Effector memory CD4-positive, alpha-beta T cell (primary cell): ENCODE data around the gene NIFK.
"Not testable (repeated sequence)": the region's sequence is repeated elsewhere in the genome, so short reads cannot be mapped to it uniquely, and the experiment has no call there.

Experiments
- DNase-seq, 3 donors: peaks; one replicate each; pipeline ENCODE4 v3.0.0-alpha.2; 2020
- H3K27ac ChIP-seq: 2 replicates; pipeline ENCODE4 v1.7.0; 2013; ENCODE audit warnings: mild to moderate bottlenecking, low read length, moderate library complexity; ENCODE audit not compliant: insufficient read depth, poor library complexity, severe bottlenecking
- H3K27me3 ChIP-seq: replicated peaks from 2 replicates; pipeline ENCODE4 v1.7.0; 2013; ENCODE audit warnings: mild to moderate bottlenecking, low read length; ENCODE audit not compliant: insufficient read depth, control insufficient read depth, poor library complexity, severe bottlenecking
- H3K36me3 ChIP-seq: 2 replicates; pipeline ENCODE4 v1.7.0; 2013; ENCODE audit warnings: mild to moderate bottlenecking, low read length, moderate library complexity; ENCODE audit not compliant: control insufficient read depth, insufficient read depth
- H3K4me1 ChIP-seq: 2 replicates; pipeline ENCODE4 v1.7.0; 2013; ENCODE audit warnings: low read length, mild to moderate bottlenecking; ENCODE audit not compliant: control insufficient read depth, insufficient read depth, poor library complexity, severe bottlenecking
- H3K4me3 ChIP-seq: 2 replicates; pipeline ENCODE4 v1.7.0; 2013; ENCODE audit warnings: low read length, low read depth, mild to moderate bottlenecking; ENCODE audit not compliant: insufficient read depth, poor library complexity, severe bottlenecking
- H3K9me3 ChIP-seq: 2 replicates; pipeline ENCODE4 v1.7.0; 2013; ENCODE audit warnings: mild to moderate bottlenecking, low read length, moderate library complexity; ENCODE audit not compliant: control insufficient read depth

The NIFK gene

GRCh38 chr2:121697108-121697631 lies 39.5 kb downstream of the NIFK start:
- Histone ChIP-seq H3K27ac (no peak overlapping the region), H3K4me1 (peaks cover 20% of the 10 kb centered on the region), H3K27me3 (no peaks in the 10 kb centered on the region), H3K36me3 (no peaks in the 10 kb centered on the region), H3K9me3 (no peaks in the 10 kb centered on the region), H3K4me3 (no peak overlapping the region)
- no peak for DNase-seq

DNA sequence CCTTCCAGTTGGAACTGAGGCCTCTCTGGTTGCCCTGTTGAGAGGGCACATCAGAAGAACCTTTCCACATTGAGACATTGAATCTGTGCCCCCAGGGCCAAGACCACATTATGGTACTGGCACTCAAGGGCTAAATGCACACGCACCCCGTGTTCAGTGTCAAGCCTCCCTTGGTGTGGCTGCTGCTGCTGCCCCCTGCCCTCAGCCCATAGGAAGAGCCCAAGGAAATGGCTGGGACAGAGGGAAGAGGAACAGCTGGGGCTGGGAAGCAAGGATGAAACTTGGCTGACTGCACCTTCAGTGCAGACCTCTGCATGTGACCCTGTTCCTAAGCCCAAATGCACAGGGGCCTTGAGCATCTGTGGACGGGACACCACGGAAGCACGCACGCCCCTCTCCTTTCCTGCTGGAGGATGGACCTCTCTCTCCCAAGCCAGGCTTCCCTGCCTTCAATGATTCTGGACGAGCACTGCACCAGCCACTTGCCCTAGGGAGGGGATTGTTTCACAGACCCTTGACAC lies 40.2 kb downstream of the NIFK start:
- H3K27ac ChIP-seq = no peak overlapping the region
- no peaks in the 10 kb centered on the region for H3K9me3 ChIP-seq
- no peaks in the 10 kb centered on the region for H3K27me3 ChIP-seq
- no peak overlapping the region for H3K4me3 ChIP-seq
- H3K4me1 ChIP-seq = peaks cover 20% of the 10 kb centered on the region
- no peak for DNase-seq
- H3K36me3 ChIP-seq = no peaks in the 10 kb centered on the region

GRCh38 chr2:121695171-121695451 lies 41.6 kb downstream of the NIFK start:
- Histone ChIP-seq H3K27ac (no peak overlapping the region), H3K27me3 (no peaks in the 10 kb centered on the region), H3K9me3 (no peaks in the 10 kb centered on the region), H3K36me3 (no peaks in the 10 kb centered on the region), H3K4me3 (no peak overlapping the region), H3K4me1 (peaks cover 13% of the 10 kb centered on the region)
- DNase-seq = no peak

GRCh38 chr2:121694398-121695170 lies 42.1 kb downstream of the NIFK start:
- no peaks in the 10 kb centered on the region for H3K27me3 ChIP-seq
- H3K4me1 ChIP-seq = peaks cover 8% of the 10 kb centered on the region
- H3K36me3 ChIP-seq = no peaks in the 10 kb centered on the region
- H3K9me3 ChIP-seq = no peaks in the 10 kb centered on the region
- no peak overlapping the region for H3K4me3 ChIP-seq
- no peak for DNase-seq
- H3K27ac ChIP-seq = no peak overlapping the region

GRCh38 chr2:121690572-121690971 lies 46.1 kb downstream of the NIFK start:
- not testable (repeated sequence) for H3K36me3 ChIP-seq, H3K27ac ChIP-seq, H3K4me3 ChIP-seq, H3K9me3 ChIP-seq, DNase-seq, H3K27me3 ChIP-seq, H3K4me1 ChIP-seq

GRCh38 chr2:121690095-121690494 lies 46.6 kb downstream of the NIFK start:
- no peak for DNase-seq
- H3K4me3 ChIP-seq = no peak overlapping the region
- no peaks in the 10 kb centered on the region for H3K36me3 ChIP-seq
- no peaks in the 10 kb centered on the region for H3K9me3 ChIP-seq
- no peak overlapping the region for H3K27ac ChIP-seq
- H3K4me1 ChIP-seq = no peaks in the 10 kb centered on the region
- H3K27me3 ChIP-seq = no peaks in the 10 kb centered on the region

GRCh38 chr2:121689356-121689755 lies 47.3 kb downstream of the NIFK start:
- H3K4me1 ChIP-seq = no peaks in the 10 kb centered on the region
- no peaks in the 10 kb centered on the region for H3K9me3 ChIP-seq
- no peak for DNase-seq
- no peaks in the 10 kb centered on the region for H3K36me3 ChIP-seq
- H3K27me3 ChIP-seq = no peaks in the 10 kb centered on the region
- no peak overlapping the region for H3K4me3 ChIP-seq
- H3K27ac ChIP-seq = no peak overlapping the region

GRCh38 chr2:121688820-121689219 lies 47.9 kb downstream of the NIFK start:
- no peak overlapping the region for H3K27ac ChIP-seq
- H3K9me3 ChIP-seq = no peaks in the 10 kb centered on the region
- no peak for DNase-seq
- no peaks in the 10 kb centered on the region for H3K36me3 ChIP-seq
- no peaks in the 10 kb centered on the region for H3K4me1 ChIP-seq
- H3K4me3 ChIP-seq = no peak overlapping the region
- no peaks in the 10 kb centered on the region for H3K27me3 ChIP-seq

GRCh38 chr2:121686902-121687301 lies 49.8 kb downstream of the NIFK start:
- Histone ChIP-seq H3K4me3 (no peak overlapping the region), H3K36me3 (no peaks in the 10 kb centered on the region), H3K4me1 (no peaks in the 10 kb centered on the region), H3K27ac (no peak overlapping the region), H3K9me3 (peaks cover 12% of the 10 kb centered on the region), H3K27me3 (no peaks in the 10 kb centered on the region)
- DNase-seq = no peak

DNA sequence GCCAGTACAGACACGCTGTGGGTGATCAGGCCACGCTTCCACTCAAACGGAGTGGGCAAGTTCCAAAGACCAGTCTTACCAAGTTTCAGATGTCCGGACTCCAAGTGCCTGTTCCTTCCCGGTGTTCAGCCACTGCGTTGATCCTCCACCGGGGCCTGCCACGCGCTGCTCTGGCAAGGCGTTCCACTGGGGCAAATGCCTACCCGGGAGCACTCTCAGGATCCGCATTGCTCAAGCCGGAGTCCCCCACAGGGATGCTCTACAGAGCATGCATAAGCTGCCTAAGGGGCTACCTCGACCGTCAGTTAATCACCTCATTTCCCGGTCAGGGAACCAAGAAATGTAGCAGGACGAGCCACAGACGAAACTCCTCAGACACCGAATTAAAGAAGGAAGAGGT lies 50.5 kb downstream of the NIFK start:
- Histone ChIP-seq H3K4me3 (no peak overlapping the region), H3K27me3 (no peaks in the 10 kb centered on the region), H3K4me1 (no peaks in the 10 kb centered on the region), H3K9me3 (peaks cover 12% of the 10 kb centered on the region), H3K36me3 (no peaks in the 10 kb centered on the region), H3K27ac (no peak overlapping the region)
- DNase-seq = no peak
